ENCODE measurements around the gene KLHDC7B.

Gene KLHDC7B

DNA sequence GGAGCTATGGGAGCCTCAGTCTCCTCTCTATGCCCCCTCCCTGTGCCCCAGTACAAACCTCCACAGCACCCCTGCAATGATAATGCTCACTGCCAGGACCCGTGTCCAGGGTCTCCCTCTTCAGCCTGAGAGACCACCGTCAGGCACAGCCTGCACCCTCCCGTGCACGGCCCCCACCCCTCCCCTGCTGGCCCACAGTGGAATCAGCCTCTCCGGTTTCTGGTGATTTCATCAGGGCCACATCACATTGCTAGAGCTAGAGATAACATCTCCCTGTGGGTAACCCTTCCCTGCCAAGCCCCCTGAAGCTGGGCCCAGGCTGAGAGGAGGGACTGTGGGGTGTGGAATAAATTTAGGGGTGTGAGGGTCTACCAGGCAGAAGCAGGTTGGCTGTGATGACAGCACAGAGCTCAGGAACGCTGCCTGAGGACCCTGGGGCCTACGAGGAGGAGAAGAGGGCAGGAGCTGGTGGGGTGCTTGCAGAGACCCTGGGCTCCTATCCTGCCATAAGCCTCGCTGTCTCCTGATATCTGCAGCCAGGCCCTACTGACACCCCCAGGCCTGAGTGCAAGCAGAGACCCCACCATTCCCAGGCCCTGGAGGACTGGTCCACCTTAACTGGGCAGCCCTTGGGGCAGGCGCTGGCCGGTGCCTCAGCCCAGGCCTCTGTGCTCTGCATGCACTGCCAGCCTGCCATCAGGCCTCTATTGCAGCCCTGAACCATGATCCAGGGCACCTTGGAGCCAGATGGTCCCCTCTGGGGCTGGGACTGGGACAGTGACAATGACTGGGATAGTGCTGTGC lies at the start of gene KLHDC7B:
Gene KLHDC7B, plus strand, starts transcription at position 378 of the 804 bp plus-strand sequence. Its CDS starts 345 bp downstream, at position 723.
- DNase-seq (ENCODE audit: low spot score) = no peak

DNA sequence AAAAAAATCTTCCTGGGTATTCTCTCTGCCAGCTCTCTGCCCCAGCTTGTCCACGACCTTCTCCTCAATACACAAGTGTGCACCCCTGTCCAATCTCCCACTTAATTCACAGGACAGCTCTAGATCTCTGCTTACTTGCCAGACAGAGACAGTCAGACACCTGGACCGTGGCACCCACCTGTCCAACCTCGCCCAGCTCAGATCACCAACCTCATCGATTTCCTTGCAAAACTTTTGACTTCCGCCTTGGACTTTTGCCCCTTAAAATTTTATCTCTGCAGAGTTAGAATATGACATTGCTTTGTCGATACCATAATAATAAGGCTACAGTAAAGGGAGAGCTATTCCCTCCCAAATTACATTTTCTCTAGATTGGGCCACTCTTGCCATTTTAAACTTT lies 48.6 kb upstream of the KLHDC7B start:
- DNase-seq (ENCODE audit: low spot score) = no peak

DNA sequence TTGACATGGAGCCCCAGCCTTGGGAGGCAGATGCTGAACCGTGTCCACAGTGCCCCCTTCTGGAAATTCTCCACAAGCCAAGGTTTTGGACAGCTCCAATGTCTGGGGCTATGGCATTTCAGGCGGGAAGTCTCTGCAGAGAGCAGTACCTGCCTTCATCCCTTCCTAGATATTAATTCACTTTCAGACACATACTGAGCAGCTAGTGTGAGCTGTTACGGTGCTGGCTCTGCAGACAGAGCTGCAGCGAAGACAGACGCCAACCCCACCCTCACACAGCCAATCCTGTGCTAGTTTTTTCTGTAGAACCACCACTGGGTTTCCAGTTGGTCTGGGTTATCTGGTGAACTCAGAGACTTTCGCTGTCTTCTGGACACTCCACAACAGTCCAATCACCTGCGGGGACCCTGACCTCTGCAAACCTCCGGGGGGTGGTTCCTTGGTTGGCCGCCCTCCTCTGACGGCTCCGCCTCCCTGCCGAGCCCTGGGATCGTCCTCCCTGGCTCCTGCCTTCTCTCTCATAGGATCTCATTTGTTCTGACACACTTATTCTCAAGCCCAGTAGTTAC lies 47.3 kb upstream of the KLHDC7B start:
- DNase-seq (ENCODE audit: low spot score) = peak; percentile 75

DNA sequence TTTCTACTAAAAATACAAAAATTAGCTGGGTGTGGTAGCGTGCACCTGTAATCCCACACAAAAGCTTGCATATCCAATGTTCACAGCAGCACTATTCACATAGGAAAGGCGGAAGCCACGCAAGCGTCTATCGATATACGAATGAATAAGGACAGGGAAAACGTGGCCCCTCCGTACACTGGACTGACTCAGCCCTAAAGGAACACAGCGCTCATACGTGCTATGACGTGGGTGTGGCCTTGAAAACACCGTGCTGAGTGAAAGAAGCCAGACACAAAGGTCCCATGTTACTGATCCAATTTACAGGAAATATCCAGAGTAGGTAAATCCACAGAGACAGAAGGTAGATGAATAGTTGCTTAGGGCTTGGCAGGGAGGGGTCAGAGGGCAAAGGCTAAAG lies 45.2 kb upstream of the KLHDC7B start:
- DNase-seq (ENCODE audit: low spot score) = no peak

DNA sequence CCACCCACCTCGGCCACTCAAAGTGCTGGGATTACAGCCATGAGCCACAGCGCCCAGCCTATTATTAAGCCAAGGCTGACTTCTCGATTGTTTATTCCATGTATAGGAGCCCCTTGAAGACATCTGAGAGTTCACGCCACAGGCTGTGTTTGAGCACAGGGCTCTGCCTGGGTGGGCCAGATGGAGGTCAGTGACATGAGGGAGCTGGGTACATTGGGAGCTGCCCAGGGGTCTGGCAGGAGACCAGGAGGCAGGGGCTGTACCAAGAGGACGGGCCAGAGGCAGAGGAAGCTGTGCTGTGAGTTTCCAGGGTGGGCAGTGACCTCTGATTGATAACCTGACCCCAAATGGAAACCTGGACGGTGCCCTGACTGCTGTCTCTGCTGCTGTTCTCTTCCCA lies 43.6 kb upstream of the KLHDC7B start:
- no peak for DNase-seq (ENCODE audit: low spot score)

DNA sequence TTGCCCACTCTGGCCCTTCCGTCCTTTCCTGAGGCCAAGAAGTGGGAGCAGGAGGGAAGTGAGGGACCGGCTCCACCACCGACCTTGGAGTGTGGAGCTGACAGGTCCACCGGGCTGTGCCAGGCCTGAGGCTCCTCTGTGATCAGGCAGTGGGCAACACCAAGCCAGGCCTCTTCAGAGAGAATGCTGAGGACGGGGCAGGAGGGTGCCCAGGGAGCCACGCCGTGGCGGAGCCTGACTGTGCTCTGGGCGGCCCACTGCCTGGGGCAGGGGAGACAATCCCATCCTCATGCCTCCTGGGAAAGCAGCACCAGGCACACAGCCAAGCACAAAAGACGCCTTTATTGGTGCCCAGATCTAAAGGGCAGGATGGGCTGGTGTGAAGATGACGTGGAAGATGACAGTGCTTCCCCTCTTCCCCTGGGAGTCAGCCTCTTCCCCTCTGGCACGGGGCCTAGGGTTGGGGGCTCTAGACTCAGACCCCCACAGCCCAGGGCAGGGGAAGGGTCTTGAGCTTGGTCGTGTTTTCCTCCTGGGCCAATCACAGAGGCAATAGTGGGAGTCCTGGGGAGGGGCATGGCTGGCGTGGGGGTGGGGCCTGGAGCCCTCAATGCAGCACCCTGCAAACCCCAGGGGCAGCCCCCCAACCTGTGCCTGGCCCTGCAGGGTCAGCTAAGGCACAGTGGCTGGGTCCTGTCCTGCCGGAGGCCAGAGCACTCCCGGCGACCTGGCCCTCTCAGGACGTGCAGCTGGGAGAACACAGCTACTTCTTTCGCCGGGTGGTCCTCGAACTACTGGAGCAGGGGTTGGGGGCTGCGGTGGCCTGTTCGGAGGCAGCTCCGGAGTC lies 42.8 kb upstream of the KLHDC7B start:
- DNase-seq (ENCODE audit: low spot score) = no peak

DNA sequence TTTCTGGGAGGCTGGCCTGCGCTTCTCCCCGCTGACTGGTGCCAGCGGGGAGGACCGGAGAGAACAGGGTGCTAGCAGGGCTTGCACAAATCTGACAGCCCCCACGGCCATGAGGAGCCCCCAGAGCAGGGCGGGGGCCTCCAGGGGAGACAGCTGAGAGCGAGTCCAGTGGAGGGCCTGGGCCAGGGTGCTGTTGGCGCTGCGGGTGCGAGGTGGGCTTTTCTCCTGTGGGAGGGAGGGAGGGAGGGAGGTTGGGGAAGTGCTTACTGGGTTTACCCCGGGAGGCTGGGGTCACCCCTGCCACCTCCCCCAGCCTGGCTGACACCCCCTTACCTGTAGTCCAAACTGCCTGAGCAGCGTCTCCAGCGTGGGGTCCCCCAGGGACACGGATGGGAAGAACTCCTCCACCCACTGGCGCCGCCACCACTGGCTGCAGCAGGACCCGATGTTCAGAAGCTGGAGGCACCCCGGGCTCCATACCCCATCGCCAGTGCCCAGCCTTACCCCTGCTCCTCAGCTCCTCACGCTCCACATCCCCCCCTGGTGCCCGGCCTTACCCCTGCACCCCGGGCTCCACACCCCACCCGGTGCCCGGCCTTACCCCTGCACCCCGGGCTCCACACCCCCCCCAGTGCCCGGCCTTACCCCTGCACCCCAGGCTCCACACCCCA lies 42.1 kb upstream of the KLHDC7B start:
- no peak for DNase-seq (ENCODE audit: low spot score)

DNA sequence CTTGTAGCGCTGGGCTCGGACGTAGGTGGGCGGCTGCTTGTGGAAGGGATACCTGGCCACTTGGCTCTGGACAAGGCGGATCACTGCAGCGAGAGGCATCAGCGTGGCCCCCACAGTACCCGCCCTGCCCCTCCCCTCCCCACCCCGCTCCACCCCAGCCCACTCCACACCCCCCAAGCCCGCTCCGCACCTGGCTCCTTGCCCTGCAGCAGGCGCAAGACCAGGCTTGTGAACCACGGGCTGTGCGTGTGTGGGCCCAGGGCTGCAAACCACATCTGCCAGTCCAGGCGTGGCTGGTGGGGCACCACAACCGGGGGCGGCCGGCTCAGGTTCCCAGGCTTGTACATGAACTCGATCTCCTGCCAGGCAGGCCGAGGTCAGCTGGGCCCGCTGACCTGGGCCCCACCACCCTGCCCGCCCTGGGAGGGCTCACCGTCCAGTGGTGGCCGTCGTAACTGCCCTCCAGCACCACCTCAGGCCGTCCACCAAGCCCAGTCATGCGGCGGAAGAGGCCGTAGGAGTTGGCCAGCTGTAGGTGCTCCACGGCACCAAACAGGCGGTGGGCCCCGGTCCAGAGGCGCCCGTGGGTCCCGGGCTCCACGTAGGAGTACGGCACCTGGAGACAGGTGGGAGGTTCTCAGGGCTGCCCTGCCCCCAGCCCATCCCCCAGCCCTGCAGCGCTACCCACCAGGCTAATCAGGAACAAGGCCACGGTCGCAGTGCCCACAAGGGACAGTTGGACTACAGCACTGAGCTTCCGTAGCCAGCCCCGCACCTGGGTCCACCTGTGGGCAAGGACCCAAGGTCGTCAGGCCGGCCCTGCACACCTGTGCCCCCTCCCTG lies 41.1 kb upstream of the KLHDC7B start:
- no peak for DNase-seq (ENCODE audit: low spot score)

DNA sequence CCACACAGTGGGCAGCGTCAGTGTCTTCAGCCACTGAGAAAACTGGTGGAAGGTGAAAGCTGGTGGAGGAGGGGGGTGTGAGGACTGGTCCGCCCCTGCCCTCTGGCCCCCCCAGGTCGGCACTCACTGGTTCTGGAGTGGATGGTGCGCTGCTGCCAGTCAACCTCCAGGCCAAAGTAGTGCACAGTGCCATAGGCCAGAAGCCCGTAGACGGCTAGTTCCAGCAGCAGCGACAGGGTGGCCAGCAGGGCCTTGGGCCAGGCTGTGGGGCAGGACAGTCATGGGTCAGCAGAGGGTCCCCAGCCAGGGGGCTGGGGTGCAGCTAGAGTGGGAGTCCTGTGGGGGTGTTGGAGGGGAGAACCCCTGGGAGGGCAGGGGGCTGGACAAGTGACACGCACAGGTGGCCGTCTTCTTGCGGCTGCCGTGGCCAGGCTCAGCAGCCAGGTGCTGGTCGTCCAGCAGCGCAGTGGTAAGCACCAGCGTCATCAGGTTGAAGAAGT lies 40.4 kb upstream of the KLHDC7B start:
- DNase-seq (ENCODE audit: low spot score) = no peak

DNA sequence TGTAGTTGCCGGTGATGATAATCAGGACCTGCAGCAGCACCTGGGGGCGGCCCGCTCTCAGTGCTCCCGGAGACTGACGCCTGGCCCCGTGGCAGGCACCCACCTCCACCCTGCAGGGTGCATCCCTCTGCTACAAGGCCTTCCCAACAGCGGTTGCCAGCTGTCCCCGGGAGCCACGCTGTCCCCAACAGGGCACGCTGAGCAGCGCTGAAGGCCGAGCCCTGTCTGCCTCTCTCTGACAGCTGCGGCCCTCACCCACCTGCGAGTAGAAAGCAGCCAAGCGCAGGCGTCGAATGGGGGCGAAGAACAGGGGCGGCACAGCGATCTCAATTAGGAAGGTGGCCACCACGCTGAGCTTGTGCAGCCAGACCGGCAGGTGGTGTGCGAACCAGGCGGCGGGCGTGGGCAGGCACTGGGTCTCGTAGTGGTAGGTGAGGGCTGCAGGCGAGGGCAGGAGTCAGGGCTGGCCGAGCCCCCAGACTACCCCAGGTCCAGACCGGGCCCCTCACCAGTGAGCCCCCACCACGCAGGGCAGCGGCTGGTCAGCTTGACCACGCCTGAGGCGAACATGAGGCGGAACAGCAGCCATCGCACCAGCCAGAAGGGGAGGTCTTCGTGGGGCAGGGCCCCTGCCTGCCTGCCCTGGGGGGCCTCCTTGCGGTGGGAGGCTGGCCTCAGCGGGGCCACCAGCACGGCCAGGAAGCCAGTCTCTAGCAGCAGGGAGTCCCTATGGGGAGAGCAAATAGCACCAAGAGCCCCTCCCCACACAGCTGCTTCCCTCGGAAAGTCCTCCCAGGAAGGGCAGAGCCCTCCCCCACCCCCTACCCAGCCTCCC lies 39.7 kb upstream of the KLHDC7B start:
- DNase-seq (ENCODE audit: low spot score) = no peak

DNA sequence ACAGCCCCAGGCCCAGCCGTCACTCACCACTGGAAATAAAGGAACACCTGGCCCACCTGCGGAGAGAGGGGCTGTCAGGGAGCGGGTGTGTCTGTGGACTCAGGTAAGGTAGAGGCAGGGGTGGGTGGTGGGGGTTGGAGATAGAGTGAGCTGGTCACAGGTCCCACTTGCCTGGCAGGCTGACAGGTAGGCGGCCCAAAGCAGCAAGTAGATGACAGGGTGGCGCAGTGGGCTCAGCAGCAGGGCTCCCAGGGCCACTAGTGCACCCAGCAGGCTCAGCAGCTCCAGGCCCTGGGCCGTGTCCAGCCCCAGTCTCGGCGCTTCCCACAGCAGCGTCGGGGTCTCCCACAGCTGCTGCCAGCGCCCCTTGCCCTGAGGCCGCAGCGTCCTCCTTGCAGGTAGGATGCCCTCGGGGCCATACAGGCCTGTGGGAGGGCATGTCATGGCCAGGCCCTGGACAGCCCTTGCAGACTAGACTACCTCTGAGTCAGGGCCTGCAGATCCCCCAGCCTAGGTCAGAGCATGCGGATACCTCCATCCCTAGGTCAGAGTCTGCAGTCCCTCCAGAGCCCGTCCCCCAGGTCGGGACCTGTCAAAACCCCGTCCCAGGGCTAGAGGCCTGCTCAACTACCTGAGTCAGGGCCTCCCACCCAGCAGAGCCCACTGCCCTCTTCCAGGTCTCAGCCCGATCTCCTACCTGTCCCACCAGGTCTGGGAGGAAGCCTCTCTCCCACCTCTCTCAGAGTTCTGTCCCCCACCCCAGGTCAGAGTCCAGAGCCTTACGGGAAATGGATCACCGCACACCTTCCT lies 38.9 kb upstream of the KLHDC7B start:
- no peak for DNase-seq (ENCODE audit: low spot score)

DNA sequence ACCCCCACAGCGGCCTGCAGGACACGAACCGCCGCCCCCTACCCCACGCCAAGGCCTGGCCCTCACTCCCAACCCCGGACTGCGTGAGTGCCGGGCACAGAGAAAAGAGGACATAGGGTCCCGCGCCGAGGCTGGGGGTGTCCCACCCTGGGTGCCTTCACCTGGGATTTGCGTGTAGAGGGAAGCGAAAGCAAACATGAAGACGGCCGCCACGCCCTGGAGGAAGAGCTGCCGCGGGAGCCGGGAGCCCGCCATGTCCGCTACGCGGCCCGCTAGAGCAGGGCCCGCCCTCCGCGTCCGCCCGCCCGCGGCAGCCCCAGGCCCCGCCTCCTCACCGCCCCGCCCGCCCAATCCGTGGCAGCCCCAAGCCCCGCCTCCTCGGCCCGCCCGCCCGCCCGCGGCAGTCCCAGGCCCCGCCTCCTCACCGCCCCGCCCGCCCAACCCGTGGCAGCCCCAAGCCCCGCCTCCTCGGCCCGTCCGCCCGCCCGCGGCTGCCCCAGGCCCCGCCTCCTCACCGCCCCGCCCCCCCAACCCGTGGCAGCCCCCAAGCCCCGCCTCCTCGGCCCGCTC lies 38.2 kb upstream of the KLHDC7B start, which contains the start of gene LMF2:
Gene LMF2, minus strand, starts transcription at position 282 of the 570 bp plus-strand sequence. Its CDS starts 27 bp downstream, at position 255.
- DNase-seq (ENCODE audit: low spot score) = peak; percentile 86

DNA sequence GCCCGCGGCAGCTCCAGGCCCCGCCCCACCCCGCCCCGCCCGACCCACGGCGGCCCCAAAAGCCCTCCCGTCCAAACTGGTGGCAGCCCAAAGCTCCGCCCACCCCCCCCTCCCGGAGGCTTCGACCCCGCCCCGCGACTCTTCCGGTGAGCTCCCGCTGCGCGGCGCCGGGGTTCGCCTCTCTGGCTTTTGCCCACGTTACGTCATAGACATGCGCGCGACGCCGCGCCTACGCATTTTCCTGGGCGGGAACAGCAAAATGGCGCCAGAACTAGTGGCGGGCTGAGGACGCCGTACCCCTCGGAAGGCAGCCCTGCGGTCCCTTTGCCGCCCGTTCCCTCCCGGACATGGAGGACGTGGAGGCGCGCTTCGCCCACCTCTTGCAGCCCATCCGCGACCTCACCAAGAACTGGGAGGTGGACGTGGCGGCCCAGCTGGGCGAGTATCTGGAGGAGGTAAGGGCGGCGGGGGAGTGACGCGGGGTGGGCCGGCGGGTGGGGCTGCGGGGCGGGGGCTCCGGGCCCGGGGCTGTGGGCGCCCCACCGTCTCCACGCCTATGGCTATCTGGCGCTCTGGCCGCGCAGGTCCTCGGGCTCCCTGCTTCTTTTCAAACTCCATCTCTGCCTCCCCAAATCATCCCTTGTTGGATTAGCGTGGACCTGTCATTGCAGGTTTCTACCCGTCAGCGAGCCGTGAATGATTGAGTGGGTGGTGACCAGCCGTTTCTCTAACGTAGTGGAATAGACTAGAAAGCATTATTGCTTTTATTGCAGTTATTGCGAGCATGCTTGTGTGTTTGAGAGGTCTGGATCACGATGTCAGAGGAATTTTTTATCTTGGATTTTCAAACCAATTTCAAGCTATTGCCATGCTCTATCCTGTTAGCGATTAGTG lies 37.5 kb upstream of the KLHDC7B start, which contains the start of gene NCAPH2:
Gene NCAPH2, plus strand, starts transcription at position 234 of the 894 bp plus-strand sequence. Its CDS starts 114 bp downstream, at position 348.
- DNase-seq (ENCODE audit: low spot score) = peak; percentile 98

DNA sequence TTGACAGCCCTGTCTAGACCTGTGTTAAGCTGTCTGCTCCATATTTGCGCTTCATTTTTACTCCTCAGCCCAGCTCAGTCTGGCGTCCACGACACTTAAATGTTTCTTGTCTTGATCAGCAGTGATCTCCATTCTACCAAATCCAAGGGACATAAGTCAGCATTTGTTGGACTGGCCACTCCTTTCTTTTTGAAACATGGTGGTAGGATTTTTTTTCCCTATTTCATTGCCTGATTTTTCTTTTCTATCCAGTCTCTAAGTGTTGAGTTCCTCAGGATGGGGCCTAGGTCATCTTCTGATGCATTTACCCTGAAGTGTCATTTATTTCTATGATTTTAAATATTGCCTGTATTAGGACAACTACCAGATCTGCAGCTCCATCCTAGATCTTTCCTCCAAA lies 36.8 kb upstream of the KLHDC7B start:
- no peak for DNase-seq (ENCODE audit: low spot score)

DNA sequence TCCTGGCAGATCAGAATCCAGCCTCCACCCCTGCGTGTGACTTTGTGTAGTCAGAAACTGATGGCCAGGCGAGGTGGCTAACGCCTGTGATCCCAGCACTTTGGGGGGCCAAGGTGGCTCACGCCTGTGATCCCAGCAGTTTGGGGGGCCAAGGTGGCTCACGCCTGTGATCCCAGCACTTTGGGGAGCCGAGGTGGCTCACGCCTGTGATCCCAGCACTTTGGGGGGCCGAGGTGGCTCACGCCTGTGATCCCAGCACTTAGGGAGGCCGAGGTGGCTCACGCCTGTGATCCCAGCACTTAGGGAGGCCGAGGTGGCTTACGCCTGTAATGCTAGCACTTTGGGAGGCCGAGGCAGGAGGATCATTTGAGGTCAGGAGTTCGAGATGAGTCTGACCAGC lies 32.5 kb upstream of the KLHDC7B start:
- DNase-seq (ENCODE audit: low spot score) = no peak

DNA sequence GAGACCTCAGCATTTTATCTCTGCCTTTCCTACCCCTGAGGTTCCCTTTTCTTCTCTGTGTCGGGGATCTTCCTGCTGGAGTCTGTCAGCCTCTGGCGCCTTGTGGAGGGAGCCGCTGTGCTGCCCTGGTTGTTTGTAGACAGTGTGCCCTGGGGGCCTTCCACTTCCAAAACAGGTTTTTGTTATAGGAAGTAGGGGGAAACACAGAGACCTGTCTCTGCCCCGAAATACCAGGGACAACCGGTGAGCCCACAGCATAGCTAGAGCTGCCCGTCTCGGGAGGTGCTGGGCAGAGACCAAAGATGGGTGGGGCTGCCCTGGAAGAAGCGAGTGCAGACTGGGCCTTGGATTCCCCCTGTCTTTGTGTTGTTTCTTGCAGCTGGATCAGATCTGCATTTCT lies 29.6 kb upstream of the KLHDC7B start:
- DNase-seq (ENCODE audit: low spot score) = no peak

DNA sequence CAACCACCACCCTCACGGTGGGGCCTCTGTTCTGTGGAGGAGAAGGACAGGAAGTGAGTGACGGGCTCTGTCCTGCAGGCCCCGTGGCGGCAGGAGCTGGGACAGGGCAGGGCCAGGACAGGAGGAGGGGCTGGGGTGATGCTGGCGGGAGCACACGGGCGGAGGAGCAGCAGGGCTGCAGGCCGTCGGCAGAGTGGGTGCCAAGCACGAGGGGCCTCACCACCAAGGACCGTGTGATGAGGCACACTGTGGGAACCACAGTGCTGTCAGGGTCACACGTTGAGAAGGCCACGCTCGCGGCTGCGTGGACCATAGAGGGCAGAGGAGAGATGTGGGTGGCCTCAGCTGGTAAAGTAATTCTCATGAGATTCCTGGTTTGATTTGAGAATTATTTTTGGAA lies 28.8 kb upstream of the KLHDC7B start:
- no peak for DNase-seq (ENCODE audit: low spot score)

Measured in NAMALWA (cell line).